GM19193 (cell line): ENCODE data around the gene POLR3A.
A peak's percentile ranks its signal among the peaks of the same experiment; 100 is the strongest.

Experiments
- POLR2A ChIP-seq: IDR thresholded peaks from 4 replicates; pipeline ENCODE4 v1.6.1; 2011; ENCODE audit not compliant: insufficient read depth, insufficient read length; ENCODE audit errors: extremely low read depth

Gene POLR3A

DNA sequence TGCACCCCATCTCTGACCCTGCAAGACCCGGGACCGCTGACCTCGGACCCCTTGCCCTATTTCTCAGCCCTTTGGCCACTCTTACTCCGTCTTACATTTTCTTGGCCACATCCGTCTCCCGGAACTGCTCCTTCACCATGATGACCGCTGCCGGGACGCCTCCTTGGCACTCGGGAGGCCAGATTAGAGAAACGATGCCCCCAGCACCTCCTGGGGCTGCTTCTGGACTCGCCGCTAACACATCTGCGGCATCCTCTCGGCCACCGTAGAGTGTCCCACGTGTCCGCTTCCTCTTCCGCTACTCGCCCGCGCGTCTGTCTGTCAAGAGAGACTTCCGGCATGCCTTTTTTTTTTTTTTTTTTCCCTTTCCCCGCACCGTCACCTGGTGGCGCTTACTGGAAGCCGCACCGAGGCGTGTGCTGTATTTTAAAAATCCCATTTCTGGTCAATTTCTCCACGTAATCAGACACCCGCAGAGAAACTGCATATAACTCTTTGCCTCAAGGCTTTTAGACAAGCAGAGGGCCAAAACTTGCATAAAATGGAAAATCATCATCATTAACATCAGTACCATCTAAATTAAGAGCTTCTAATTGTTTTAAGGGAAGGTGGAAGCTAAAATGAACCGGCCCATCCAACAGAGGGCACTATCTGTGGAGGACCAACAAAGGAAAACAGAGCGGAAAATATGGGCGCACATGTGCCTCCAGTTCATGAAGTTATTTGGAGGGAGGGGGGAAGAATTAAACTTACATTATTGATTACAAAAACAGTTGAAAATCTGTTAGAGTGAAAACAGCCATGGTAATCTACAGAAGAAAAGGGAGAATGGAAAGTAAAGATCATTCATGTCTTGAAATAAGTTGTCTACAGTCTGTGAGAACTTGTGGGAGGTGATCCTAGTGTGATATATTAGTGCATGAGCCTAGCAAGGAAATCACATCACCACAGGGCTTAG lies at the start of gene POLR3A:
Gene POLR3A (minus strand): TSS at position 247 of the 958 bp plus-strand sequence. CDS start 108 bp downstream, at position 139.
- TF ChIP-seq POLR2A = peak; percentile 86

DNA sequence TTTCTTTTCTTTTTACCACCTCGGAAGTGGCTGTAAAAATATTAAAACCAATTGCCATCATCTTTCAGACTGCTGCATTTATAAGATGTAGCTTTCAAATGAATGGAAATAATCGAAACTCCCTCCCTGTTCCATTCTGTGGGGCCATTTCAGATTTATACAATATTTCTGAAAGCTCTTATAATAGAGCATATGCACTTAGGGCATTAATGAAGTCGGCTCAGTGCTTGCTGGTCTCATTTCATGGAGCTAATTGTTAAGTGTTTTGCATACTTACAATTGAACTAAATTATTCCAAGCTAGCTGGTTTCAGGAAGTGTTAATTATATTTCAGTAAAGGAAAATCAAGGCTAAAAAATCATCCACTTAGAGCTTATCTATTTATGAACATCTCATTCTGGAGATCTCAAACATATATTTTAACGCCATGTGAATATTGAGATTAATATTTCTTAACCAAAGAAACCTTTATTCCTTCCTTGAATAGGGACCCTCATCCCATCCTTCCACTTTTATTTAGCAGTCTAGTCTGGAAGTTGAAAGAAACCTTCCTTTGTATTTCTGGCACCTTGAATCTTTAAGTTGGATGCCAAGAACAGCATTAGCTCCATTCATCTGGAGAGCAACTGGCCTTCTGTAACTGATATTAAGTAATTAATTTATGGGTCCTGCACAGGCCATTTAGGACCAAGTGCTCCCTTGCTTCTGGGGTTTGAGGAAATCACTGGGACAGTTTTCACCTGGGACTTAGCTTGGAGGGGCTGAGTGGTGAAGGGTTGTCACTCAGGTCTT lies 49.4 kb upstream of the POLR3A start:
- TF ChIP-seq POLR2A = no peak

DNA sequence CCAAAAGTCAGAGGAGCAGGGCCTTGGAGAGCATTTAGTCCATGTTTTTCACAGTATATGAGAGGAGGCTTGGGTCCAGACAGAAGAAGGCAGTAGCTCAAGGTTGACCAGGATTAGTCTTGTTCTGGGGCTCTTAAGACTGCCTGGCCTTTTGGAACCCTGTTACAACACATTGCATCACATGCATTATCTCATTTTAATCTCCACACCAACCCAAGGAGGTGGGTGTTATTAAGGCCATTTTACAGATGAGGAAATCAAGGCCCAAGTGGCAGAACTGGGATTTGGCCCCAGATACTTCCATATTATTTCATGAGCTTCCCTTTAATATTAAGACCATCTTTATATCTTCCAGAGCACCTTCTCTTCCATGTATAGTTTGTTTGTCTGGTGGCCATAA lies 43.2 kb upstream of the POLR3A start:
- TF ChIP-seq POLR2A = no peak

DNA sequence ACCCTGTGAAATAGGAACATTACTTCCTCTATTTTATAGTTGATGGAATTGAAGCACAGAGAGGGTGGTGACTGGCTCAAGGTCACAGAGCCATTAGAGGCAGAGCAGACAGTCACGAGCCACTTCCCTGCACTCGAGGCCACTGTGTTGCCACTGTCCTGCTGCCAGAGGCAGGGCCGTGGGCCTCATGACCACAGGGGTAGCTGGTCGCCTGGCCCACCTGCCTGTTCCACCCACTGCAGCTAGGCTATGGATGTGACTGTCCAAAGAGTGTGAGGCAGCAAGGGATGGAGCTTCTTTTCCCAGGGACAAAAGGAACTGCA lies 42.5 kb upstream of the POLR3A start:
- no peak for TF ChIP-seq POLR2A

DNA sequence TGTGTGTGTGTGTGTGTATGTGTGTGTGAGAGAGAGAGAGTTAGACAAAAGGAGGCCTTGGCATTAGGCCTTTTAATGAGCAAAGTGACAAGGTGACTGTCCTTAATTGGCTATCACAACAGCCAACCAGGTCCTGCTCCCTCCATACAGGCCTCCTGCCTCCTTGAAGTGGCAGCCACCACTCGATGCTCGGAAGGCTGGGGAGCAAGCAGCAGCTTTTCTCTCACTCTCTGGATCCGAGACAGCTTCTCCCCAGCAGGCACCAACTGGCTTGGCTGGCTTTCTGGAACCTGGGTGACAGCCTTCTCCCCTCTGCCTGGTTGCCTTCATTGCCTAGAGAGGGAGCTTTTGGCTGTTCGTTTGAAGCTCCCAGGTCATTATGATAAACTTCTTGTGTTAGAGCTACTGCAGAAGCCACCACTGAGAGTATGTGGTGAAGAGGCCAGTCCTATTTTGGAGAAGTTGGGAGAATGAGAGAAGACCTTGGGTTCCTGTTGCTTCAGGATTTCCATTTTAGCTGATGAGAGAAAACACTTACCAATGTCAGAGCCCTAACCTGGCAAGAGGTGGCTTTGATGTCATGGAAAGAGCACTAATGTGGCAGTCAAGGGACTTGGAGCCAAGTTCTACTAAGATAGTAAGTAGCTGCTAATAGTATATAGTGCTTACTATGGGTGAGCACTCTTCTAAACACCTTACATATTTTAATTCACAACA lies 42.0 kb upstream of the POLR3A start:
- no peak for TF ChIP-seq POLR2A

DNA sequence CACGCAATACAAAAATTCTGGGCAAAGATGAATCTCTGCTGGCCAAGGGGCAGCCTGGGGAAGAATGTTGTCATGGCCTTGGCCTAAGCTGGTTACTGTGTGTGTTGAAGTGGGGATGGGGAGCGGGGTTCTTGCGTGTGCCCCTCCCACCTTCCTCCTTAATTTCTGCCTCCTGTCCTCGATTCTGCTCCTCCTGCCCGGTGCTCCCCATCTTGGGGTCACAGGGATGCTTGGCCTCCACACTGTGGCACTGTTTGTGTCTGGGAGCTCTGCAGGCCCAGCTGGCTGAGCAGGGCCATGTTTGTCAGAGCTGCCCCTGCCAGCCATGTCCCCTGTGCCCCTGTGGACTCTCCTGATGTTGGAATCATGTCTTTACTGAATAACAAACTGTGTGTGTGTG lies 41.4 kb upstream of the POLR3A start:
- no peak for TF ChIP-seq POLR2A

DNA sequence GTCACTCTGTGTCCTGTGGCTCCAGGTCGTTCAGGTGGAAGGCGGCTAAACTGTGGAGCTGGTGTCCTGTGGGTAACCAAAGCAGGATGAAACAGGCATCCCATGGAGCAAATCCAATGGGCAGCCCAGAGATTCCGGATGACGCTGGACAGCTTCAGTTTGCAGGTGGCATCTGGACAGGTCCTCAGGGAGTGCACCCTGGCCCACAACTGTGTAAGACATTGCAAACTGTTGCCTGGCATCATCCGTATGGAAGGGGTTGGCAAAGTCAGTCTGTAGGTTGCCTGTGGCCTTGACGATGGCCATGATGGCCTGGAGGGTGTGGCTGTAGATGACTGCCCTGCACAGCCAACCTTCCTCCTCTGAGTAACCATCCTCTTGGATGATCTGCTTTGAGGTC lies 39.8 kb upstream of the POLR3A start:
- TF ChIP-seq POLR2A = no peak

DNA sequence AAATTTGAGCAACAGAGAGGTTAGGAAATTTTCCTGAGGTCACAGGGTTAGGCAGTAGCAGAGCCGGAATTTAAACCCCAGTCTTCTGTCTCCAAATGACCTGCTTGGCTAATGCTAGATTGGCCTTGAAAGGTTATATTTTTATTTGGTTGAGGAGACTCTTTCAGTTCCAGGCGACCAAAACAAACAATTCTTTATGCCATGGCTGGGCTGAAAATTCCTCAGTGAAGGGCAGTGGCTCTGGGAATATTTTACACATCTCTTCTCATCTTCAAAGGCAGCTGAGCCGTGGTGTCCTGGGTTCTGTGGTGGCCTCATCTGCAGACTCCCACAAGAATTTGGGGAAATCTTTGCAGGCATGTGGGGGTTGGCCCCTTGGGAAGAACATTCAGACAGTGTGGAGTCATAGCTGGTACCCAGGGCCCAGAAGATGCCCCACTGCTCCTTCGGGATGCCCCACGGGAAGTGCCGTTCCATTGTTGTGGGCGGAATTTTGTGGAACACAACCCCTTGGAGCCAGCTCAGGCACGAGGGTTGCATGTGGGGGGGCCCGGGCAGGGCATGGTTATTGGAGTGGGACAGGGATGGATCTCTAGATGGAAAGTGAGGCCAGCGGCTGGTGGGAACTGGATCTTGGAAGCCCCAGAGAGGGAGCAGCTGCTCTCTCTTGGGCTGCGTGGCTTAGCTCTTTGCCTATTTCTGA lies 37.6 kb upstream of the POLR3A start:
- no peak for TF ChIP-seq POLR2A

DNA sequence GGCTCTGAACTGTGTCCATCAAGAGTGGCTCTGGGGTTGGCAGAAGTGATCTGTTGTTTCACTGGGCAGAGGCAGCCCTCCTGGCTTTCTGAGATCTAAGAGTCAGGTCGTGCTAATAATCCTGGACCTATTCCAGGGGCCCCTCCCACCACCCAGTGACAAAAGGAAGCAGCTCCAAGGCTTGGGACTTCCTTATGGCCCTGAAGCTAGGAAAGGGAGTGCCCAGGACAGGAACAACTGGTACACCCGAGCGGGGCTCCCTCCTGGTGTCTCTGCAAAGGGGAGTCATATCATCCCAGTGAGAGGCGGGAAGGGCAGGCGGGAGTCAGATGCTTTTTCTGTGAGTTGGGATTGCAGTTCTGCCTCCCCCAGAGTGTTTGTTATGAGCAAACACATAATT lies 36.7 kb upstream of the POLR3A start:
- TF ChIP-seq POLR2A = no peak

DNA sequence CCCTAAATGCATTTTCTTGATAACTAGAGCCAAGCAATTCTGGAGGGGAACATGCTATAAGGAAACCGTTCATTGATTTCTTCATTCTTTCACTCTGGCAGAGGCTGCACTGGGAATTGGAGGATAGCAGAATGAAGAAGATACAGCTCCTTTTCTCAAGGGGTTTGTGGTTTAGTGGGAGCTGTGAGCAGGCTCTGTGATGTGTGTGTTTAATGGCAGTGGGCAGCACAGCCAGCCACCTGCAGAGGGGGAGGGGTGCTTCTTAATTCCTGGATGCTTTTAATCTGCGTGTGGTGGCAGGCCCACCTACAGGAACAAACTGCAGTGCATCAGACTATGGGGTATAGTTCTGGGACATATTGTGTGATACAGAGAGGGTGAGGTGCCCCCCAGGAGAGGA lies 36.3 kb upstream of the POLR3A start:
- TF ChIP-seq POLR2A = no peak

DNA sequence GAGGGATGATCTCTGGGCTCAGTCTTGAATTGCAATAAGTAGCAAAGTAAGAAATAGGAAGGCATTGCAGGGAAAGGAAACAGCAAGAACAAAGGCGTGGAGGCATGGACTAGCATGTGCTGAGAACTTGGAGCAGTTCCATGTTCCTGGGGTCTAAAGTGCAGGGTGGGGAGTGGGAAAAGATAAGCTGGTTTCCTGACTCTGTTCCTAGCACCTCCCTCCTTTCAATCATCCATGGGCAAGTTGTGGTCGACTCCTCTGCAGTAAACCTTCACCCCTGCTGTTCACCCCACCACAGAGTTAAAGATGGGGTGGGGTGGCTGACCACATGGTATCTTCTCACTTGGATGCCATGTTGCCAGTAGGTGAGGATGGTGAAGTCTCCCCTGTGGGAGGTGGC lies 33.9 kb upstream of the POLR3A start:
- TF ChIP-seq POLR2A = no peak

DNA sequence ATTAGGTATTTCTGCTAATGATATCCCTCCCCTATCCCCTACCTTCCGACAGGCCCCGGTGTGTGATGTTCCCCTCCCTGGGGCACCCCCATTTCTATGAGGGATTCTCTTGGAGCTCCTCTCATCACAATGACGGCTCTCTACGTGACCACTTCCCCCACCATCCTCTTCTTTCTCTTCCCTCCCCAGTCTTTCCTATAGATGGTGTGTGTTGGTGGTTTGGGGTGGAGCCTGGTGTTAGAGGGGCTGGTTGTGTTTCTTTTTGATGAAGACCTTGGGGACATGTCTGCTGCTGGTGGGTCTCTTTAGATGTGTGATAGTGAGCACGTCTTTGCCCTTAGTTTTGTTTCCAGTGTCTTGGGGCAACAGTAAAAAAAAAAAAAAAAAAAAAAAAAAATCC lies 33.0 kb upstream of the POLR3A start:
- no peak for TF ChIP-seq POLR2A

DNA sequence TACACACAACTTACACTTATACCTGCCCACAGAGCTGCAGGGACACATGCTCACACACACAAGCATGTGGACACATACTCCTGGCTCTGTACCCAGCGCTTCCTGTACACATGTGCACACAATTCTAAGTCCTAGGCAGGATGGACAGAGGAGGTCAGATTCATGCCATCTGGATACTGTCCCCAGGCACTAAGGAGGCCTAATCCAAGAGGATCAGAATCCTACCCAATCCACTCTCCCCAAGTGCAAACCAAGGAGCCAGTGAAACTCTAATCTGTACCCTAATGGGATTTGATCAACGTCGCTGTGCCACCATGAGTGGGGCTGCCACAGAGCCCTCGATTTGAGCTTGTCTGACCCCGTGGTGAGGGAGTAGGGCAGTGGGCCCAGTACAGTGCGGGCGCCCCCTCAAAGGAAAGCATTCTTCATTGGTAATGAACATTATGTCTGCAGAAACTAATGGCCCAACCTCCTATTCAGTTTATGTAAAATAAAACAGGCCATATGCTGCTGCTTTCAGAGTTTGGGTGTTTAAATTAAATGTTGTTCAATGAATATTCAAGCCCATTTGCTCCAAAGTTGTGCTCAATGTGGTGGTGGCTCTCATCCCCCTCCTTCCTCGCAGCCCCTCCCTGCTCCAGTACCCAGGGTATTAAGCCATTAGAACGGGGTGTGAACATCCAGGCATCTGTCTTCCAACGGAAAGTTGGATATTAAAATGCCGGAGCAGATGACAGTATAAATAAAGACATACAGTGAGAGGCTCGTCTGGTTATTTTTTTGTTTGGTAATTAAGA lies 30.8 kb upstream of the POLR3A start:
- TF ChIP-seq POLR2A = no peak

DNA sequence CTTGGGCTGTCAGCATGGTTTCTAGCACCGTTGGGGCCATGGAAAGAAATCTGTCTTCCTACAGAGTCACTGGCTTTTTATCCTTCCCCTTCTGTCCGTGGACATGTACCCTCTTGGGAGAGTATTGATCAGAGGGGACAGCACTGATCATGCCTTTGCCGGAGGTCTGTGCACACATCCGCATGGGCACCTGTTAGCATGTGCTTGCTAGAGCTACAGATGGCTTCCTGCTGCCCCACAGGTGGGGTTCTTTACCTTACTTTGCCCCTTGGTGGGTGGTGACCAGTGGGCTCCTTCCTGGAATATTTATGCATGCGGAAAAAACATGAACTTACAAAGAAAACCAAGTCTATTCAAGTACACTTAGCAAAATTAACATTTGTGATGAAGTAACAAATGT lies 29.2 kb upstream of the POLR3A start:
- no peak for TF ChIP-seq POLR2A
